Measurements from ENCODE around the gene PRKAR2A.

The PRKAR2A gene

DNA sequence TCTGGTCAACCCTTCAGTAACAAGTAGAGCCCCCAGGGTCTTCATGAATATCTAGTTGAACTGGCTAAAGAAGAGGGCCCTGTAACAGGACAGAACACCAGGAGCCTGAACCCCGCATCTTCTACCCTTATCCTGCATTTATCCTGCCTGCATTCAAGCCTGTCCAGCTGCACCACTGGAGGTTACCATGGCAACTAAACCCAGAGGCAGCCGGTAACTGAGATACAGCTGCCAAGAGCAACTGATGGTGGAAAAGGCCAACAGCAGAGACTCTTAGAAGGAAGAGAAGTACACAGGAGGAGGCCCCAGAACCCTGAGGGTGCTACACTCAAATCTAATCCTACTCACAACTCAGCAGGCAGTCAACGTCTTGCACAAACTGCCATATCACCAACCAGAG lies 3.7 kb upstream of the PRKAR2A start:
- ATAC-seq: no peak
- TF ChIP-seq, protein P1, sequence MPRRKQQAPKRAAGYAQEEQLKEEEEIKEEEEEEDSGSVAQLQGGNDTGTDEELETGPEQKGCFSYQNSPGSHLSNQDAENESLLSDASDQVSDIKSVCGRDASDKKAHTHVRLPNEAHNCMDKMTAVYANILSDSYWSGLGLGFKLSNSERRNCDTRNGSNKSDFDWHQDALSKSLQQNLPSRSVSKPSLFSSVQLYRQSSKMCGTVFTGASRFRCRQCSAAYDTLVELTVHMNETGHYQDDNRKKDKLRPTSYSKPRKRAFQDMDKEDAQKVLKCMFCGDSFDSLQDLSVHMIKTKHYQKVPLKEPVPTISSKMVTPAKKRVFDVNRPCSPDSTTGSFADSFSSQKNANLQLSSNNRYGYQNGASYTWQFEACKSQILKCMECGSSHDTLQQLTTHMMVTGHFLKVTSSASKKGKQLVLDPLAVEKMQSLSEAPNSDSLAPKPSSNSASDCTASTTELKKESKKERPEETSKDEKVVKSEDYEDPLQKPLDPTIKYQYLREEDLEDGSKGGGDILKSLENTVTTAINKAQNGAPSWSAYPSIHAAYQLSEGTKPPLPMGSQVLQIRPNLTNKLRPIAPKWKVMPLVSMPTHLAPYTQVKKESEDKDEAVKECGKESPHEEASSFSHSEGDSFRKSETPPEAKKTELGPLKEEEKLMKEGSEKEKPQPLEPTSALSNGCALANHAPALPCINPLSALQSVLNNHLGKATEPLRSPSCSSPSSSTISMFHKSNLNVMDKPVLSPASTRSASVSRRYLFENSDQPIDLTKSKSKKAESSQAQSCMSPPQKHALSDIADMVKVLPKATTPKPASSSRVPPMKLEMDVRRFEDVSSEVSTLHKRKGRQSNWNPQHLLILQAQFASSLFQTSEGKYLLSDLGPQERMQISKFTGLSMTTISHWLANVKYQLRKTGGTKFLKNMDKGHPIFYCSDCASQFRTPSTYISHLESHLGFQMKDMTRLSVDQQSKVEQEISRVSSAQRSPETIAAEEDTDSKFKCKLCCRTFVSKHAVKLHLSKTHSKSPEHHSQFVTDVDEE (CRISPR knock-in tag; IDR thresholded peaks at IDR 0.05): no peak
- TF ChIP-seq CSDC2 (CRISPR knock-in tag; IDR thresholded peaks at IDR 0.05): no peak
- TF ChIP-seq PPARA (CRISPR knock-in tag; IDR thresholded peaks at IDR 0.05; ENCODE audit: borderline replicate concordance): no peak
- TF ChIP-seq ZNF565 (CRISPR knock-in tag; conservative IDR thresholded peaks at IDR 0.05; ENCODE audit: low read depth): no peak
- TF ChIP-seq RARB (CRISPR knock-in tag; IDR thresholded peaks at IDR 0.05): no peak
- no peak for TF ChIP-seq OSR1 (CRISPR knock-in tag; IDR thresholded peaks at IDR 0.05)
- no peak for TF ChIP-seq ZFP30 (CRISPR knock-in tag; IDR thresholded peaks at IDR 0.05)
- no peak for TF ChIP-seq ZFP3 (CRISPR knock-in tag; IDR thresholded peaks at IDR 0.05)
- TF ChIP-seq ISL1 (CRISPR knock-in tag; IDR thresholded peaks at IDR 0.05): no peak
- no peak for TF ChIP-seq ESRRG (CRISPR knock-in tag; IDR thresholded peaks at IDR 0.05)
- TF ChIP-seq SNAI2 (CRISPR knock-in tag; IDR thresholded peaks at IDR 0.05): no peak
- TF ChIP-seq, protein P2, sequence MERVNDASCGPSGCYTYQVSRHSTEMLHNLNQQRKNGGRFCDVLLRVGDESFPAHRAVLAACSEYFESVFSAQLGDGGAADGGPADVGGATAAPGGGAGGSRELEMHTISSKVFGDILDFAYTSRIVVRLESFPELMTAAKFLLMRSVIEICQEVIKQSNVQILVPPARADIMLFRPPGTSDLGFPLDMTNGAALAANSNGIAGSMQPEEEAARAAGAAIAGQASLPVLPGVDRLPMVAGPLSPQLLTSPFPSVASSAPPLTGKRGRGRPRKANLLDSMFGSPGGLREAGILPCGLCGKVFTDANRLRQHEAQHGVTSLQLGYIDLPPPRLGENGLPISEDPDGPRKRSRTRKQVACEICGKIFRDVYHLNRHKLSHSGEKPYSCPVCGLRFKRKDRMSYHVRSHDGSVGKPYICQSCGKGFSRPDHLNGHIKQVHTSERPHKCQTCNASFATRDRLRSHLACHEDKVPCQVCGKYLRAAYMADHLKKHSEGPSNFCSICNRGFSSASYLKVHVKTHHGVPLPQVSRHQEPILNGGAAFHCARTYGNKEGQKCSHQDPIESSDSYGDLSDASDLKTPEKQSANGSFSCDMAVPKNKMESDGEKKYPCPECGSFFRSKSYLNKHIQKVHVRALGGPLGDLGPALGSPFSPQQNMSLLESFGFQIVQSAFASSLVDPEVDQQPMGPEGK (CRISPR knock-in tag; IDR thresholded peaks at IDR 0.05; ENCODE audit: borderline replicate concordance): no peak

DNA sequence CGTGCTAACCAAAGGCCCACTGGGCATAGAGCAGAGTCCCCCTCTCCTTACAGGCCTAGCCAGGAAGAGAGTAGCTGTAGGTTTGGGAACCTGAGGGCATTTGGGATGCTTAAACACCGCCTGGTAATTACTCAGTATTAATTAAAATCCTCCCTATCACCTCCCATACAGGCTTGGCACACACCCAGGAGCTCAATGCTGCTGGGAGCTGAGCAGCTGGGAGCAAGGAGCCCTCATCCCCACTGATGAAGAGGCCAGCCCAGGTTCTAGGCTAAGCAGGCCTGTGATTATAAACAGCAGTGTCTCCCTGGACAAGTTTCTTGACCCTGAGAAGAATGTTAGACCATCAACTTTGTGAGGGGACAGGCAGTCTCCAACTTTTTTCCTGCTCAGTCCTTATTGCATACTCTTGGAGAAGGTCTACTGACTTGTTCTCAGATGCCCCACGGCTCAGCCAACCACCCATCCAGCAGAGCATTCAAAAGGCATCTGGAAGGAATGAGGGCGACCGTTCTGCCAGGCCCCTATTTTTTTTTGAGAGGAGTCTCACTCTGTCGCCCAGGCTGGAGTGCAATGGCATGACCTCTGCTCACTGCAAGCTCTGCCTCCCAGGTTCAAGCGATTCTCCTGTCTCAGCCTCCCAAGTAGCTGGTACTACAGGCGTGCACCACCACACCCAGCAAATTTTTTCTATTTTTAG lies 1.3 kb upstream of the PRKAR2A start:
- TF ChIP-seq OSR1 (CRISPR knock-in tag; IDR thresholded peaks at IDR 0.05): no peak
- no peak for TF ChIP-seq ARNTL (CRISPR knock-in tag; IDR thresholded peaks at IDR 0.05; ENCODE audit: borderline replicate concordance, low read depth)
- TF ChIP-seq, protein P2 (CRISPR knock-in tag; IDR thresholded peaks at IDR 0.05; ENCODE audit: borderline replicate concordance): no peak
- ATAC-seq: no peak

DNA sequence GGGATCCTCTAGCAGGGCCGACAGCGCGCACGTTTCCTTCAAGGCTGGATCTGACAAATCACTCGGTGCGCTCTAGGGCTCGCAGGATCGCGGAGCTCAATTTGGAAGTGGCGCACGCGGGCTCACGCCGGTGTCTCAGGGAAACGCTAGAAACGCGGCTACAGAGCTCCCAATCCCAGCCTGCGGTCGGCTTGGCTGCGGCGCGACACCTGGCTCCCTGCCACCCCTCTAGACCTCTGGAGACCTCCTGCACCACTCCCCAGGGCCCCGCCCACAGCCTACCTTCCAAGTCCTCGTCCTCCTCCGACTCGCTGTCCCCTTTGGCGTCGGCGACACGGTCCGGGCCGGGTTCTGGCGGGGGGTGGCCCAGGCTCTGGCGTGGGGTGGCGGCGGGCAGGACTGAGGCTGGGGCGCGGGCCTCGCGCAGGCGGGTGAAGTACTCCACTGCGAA lies 596 bp downstream of the PRKAR2A start:
- TF ChIP-seq TCF4 (CRISPR knock-in tag; IDR thresholded peaks at IDR 0.05; ENCODE audit: borderline replicate concordance): no peak
- TF ChIP-seq ESRRG (CRISPR knock-in tag; IDR thresholded peaks at IDR 0.05): no peak
- no peak for TF ChIP-seq SNAI2 (CRISPR knock-in tag; IDR thresholded peaks at IDR 0.05)
- no peak for TF ChIP-seq ISL1 (CRISPR knock-in tag; IDR thresholded peaks at IDR 0.05)
- TF ChIP-seq ZFP3 (CRISPR knock-in tag; IDR thresholded peaks at IDR 0.05): no peak
- TF ChIP-seq ARNTL (CRISPR knock-in tag; IDR thresholded peaks at IDR 0.05; ENCODE audit: borderline replicate concordance, low read depth): no peak
- no peak for TF ChIP-seq PPARA (CRISPR knock-in tag; IDR thresholded peaks at IDR 0.05; ENCODE audit: borderline replicate concordance)
- TF ChIP-seq, protein P3, sequence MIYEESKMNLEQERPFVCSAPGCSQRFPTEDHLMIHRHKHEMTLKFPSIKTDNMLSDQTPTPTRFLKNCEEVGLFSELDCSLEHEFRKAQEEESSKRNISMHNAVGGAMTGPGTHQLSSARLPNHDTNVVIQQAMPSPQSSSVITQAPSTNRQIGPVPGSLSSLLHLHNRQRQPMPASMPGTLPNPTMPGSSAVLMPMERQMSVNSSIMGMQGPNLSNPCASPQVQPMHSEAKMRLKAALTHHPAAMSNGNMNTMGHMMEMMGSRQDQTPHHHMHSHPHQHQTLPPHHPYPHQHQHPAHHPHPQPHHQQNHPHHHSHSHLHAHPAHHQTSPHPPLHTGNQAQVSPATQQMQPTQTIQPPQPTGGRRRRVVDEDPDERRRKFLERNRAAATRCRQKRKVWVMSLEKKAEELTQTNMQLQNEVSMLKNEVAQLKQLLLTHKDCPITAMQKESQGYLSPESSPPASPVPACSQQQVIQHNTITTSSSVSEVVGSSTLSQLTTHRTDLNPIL (CRISPR knock-in tag; IDR thresholded peaks at IDR 0.05; ENCODE audit: low read depth): no peak
- no peak for TF ChIP-seq CSDC2 (CRISPR knock-in tag; IDR thresholded peaks at IDR 0.05)
- no peak for TF ChIP-seq TOX (CRISPR knock-in tag; IDR thresholded peaks at IDR 0.05; ENCODE audit: borderline replicate concordance)
- TF ChIP-seq RARB (CRISPR knock-in tag; IDR thresholded peaks at IDR 0.05): no peak
- no peak for TF ChIP-seq BACH2 (CRISPR knock-in tag; IDR thresholded peaks at IDR 0.05; ENCODE audit: borderline replicate concordance)
- TF ChIP-seq ZNF565 (CRISPR knock-in tag; conservative IDR thresholded peaks at IDR 0.05; ENCODE audit: low read depth): no peak
- no peak for TF ChIP-seq GLIS3 (CRISPR knock-in tag; IDR thresholded peaks at IDR 0.05)
- TF ChIP-seq ZNF70 (CRISPR knock-in tag; IDR thresholded peaks at IDR 0.05): no peak
- TF ChIP-seq, protein P4, sequence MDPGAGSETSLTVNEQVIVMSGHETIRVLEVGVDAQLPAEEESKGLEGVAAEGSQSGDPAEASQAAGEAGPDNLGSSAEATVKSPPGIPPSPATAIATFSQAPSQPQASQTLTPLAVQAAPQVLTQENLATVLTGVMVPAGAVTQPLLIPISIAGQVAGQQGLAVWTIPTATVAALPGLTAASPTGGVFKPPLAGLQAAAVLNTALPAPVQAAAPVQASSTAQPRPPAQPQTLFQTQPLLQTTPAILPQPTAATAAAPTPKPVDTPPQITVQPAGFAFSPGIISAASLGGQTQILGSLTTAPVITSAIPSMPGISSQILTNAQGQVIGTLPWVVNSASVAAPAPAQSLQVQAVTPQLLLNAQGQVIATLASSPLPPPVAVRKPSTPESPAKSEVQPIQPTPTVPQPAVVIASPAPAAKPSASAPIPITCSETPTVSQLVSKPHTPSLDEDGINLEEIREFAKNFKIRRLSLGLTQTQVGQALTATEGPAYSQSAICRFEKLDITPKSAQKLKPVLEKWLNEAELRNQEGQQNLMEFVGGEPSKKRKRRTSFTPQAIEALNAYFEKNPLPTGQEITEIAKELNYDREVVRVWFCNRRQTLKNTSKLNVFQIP (CRISPR knock-in tag; IDR thresholded peaks at IDR 0.05; ENCODE audit: borderline replicate concordance, low read depth): no peak
- ATAC-seq: peak; percentile 84

Measured in SK-N-SH treated with all-trans-retinoic acid at 6 μM for 48 hours (cell line).